Measurements from ENCODE around the gene EPG5. TPM values are rescaled to one million over a fixed set of nuclear protein-coding genes. Genes with fewer than 3 reads are reported as not detected.

EPG5 gene
- total RNA-seq, 2 experiments from 2014 or later: 4.8 to 8.7 TPM

GRCh38 chr18:45951016-45951714, 16.0 kb downstream of the EPG5 start:
- Histone ChIP-seq H3K9me2 (ENCODE audit: insufficient read depth, low read length) (no peaks in the 10 kb centered on the region), H2AFZ (ENCODE audit: low read length) (no peak overlapping the region), H3K36me3 (ENCODE audit: insufficient read depth, low read length) (peaks cover 28% of the 10 kb centered on the region), H3K27ac (ENCODE audit: low read depth, low read length, poor library complexity, severe bottlenecking) (no peak overlapping the region), H3K4me2 (ENCODE audit: low read length) (no peak overlapping the region), H3K4me3 (ENCODE audit: low read depth, low read length, poor library complexity, severe bottlenecking) (no peak overlapping the region), H3K4me1 (ENCODE audit: insufficient read depth, low read length, poor library complexity, severe bottlenecking) (no peaks in the 10 kb centered on the region), H4K20me1 (ENCODE audit: insufficient read depth, low read length) (no peaks in the 10 kb centered on the region), H3K9me3 (ENCODE audit: low read length) (no peaks in the 10 kb centered on the region), H3K79me2 (ENCODE audit: insufficient read depth, low read depth, low read length) (no peaks in the 10 kb centered on the region)
- TF ChIP-seq EZH2phosphoT487 (IDR thresholded peaks at IDR 0.05; ENCODE audit: borderline replicate concordance, low read depth, low read length) (no peak), CTCF (conservative IDR thresholded peaks at IDR 0.05; ENCODE audit: low read length) (no peak)
- BruUV-seq (replicated peaks): no TSS peak
- CTCF ChIA-PET (ENCODE audit: unreplicated experiment): no interaction called here
- POLR2A ChIA-PET: interaction anchor here (0.7 kb wide), 1 partner anchor 19 kb away, joined by 3 read pairs; no protein-coding TSS in a partner anchor
- DNase-seq (ENCODE audit: low spot score): no peak
- intact Hi-C loops (cut with micrococcal nuclease; ENCODE audit: unreplicated experiment): no loop called here

GRCh38 chr18:45945669-45946068, 21.5 kb downstream of the EPG5 start:
- no peaks in the 10 kb centered on the region for H3K9me3 ChIP-seq (ENCODE audit: low read length)
- ChIA-PET CTCF (ENCODE audit: unreplicated experiment) (no interaction called here), POLR2A (interaction anchor here (0.6 kb wide), 1 partner anchor 80 kb away, joined by 3 read pairs; no protein-coding TSS in a partner anchor)
- no TSS peak for BruUV-seq (replicated peaks)
- no peaks in the 10 kb centered on the region for H3K79me2 ChIP-seq (ENCODE audit: insufficient read depth, low read depth, low read length)
- peaks cover 16% of the 10 kb centered on the region for H3K36me3 ChIP-seq (ENCODE audit: insufficient read depth, low read length)
- no peak for DNase-seq (ENCODE audit: low spot score)
- no peaks in the 10 kb centered on the region for H4K20me1 ChIP-seq (ENCODE audit: insufficient read depth, low read length)
- no peak overlapping the region for H3K4me2 ChIP-seq (ENCODE audit: low read length)
- no peak overlapping the region for H2AFZ ChIP-seq (ENCODE audit: low read length)
- no peaks in the 10 kb centered on the region for H3K9me2 ChIP-seq (ENCODE audit: insufficient read depth, low read length)
- intact Hi-C loops (cut with micrococcal nuclease; ENCODE audit: unreplicated experiment): no loop called here
- no peak for TF ChIP-seq EZH2phosphoT487 (IDR thresholded peaks at IDR 0.05; ENCODE audit: borderline replicate concordance, low read depth, low read length)
- no peaks in the 10 kb centered on the region for H3K4me1 ChIP-seq (ENCODE audit: insufficient read depth, low read length, poor library complexity, severe bottlenecking)
- H3K4me3 ChIP-seq (ENCODE audit: low read depth, low read length, poor library complexity, severe bottlenecking): no peak overlapping the region
- no peak overlapping the region for H3K27ac ChIP-seq (ENCODE audit: low read depth, low read length, poor library complexity, severe bottlenecking)

GRCh38 chr18:45940724-45941123, 26.4 kb downstream of the EPG5 start:
- H3K9me3 ChIP-seq (ENCODE audit: low read length): no peaks in the 10 kb centered on the region
- intact Hi-C loops (cut with micrococcal nuclease; ENCODE audit: unreplicated experiment): no loop called here
- H3K4me1 ChIP-seq (ENCODE audit: insufficient read depth, low read length, poor library complexity, severe bottlenecking): no peaks in the 10 kb centered on the region
- POLR2A ChIA-PET: no interaction called here
- BruUV-seq (replicated peaks): no TSS peak
- no peaks in the 10 kb centered on the region for H4K20me1 ChIP-seq (ENCODE audit: insufficient read depth, low read length)
- H3K4me2 ChIP-seq (ENCODE audit: low read length): no peak overlapping the region
- H3K4me3 ChIP-seq (ENCODE audit: low read depth, low read length, poor library complexity, severe bottlenecking): no peak overlapping the region
- CTCF ChIA-PET (ENCODE audit: unreplicated experiment): no interaction called here
- H3K27ac ChIP-seq (ENCODE audit: low read depth, low read length, poor library complexity, severe bottlenecking): no peak overlapping the region
- peaks cover 6% of the 10 kb centered on the region; the same call in 1 of the 2 replicates for H3K36me3 ChIP-seq (ENCODE audit: insufficient read depth, low read length)
- no peaks in the 10 kb centered on the region for H3K9me2 ChIP-seq (ENCODE audit: insufficient read depth, low read length)
- no peak for DNase-seq (ENCODE audit: low spot score)
- H3K79me2 ChIP-seq (ENCODE audit: insufficient read depth, low read depth, low read length): no peaks in the 10 kb centered on the region
- TF ChIP-seq CTCF (conservative IDR thresholded peaks at IDR 0.05; ENCODE audit: low read length): no peak
- no peak for TF ChIP-seq EZH2phosphoT487 (IDR thresholded peaks at IDR 0.05; ENCODE audit: borderline replicate concordance, low read depth, low read length)
- H2AFZ ChIP-seq (ENCODE audit: low read length): no peak overlapping the region
